IMR-90 (cell line): ENCODE data around the gene PBRM1. TPM values are rescaled to one million over a fixed set of nuclear protein-coding genes. Genes with fewer than 3 reads are reported as not detected.

Experiments
- ATAC-seq: fragments of 200-7000 bp; cut with Tn5 transposase; 2 replicates; pipeline ENCODE4 v1.9.1; 2020; ENCODE audit warnings: low read depth, mild to moderate bottlenecking, moderate library complexity
- BruUV-seq: library from RNA; stranded (reverse); fragments of 400-500 nt; replicated peaks from 2 replicates; lab custom pipeline; 2021; lab: Mats Ljungman, UMichigan
- CTCF ChIA-PET: fragments of 300-600 bp; formaldehyde crosslinking; extraction: SDS; loops from one replicate; lab custom pipeline; 2021; ENCODE audit warnings: antibody characterized with exemption; lab: Yijun Ruan, JAX
- POLR2A ChIA-PET: fragments of 300-600 bp; sonication (Branson Sonifier 250); formaldehyde crosslinking; loops from one replicate; lab custom pipeline; 2022; ENCODE audit warnings: antibody characterized with exemption; ENCODE audit not compliant: unreplicated experiment; lab: Charles Lee
- DNase-seq: peaks from one replicate; pipeline ENCODE4 v3.0.0; 2013
- H2AFZ ChIP-seq: replicated peaks from 2 replicates; pipeline ENCODE3; 2013; ENCODE audit warnings: low read length, mild to moderate bottlenecking; ENCODE audit not compliant: poor library complexity
- H2AK5ac ChIP-seq: 2 replicates; pipeline ENCODE4 v1.6.1; 2013; ENCODE audit warnings: low read depth, low read length, inconsistent platforms
- H2AK9ac ChIP-seq: replicated peaks from 2 replicates; pipeline ENCODE3; 2013; ENCODE audit warnings: mild to moderate bottlenecking, low read depth, low read length, moderate library complexity; ENCODE audit not compliant: poor library complexity
- H2BK120ac ChIP-seq: 2 replicates; pipeline ENCODE4 v1.6.1; 2013; ENCODE audit warnings: low read depth, low read length, inconsistent platforms
- H2BK15ac ChIP-seq: 3 replicates; pipeline ENCODE4 v1.6.1; 2013; ENCODE audit warnings: low read depth, low read length, inconsistent platforms
- H2BK20ac ChIP-seq: 2 replicates; pipeline ENCODE4 v1.6.1; 2013; ENCODE audit warnings: low read depth, mild to moderate bottlenecking, inconsistent platforms, low read length, moderate library complexity
- H2BK5ac ChIP-seq: 2 replicates; pipeline ENCODE4 v1.6.1; 2013; ENCODE audit warnings: mild to moderate bottlenecking, low read depth, low read length, inconsistent platforms; ENCODE audit not compliant: poor library complexity, severe bottlenecking
- H3K14ac ChIP-seq: replicated peaks from 2 replicates; pipeline ENCODE4 v1.6.1; 2013; ENCODE audit warnings: low read depth, low read length, inconsistent platforms
- H3K18ac ChIP-seq: 2 replicates; pipeline ENCODE4 v1.6.1; 2013; ENCODE audit warnings: low read depth, low read length, control low read depth
- H3K23ac ChIP-seq: 2 replicates; pipeline ENCODE4 v1.6.1; 2013; ENCODE audit warnings: low read depth, low read length, inconsistent platforms
- H3K27ac ChIP-seq: 2 replicates; pipeline ENCODE4 v1.5.1; 2013; ENCODE audit warnings: mild to moderate bottlenecking, control low read depth, low read length; ENCODE audit not compliant: insufficient read depth
- H3K27me3 ChIP-seq: 2 replicates; pipeline ENCODE4 v1.6.1; 2013; ENCODE audit warnings: low read length; ENCODE audit not compliant: control insufficient read depth, insufficient read depth
- H3K36me3 ChIP-seq: 2 replicates; pipeline ENCODE4 v1.6.1; 2013; ENCODE audit warnings: low read length, mixed read lengths; ENCODE audit not compliant: control insufficient read depth, insufficient read depth
- H3K4ac ChIP-seq: 2 replicates; pipeline ENCODE4 v1.6.1; 2013; ENCODE audit warnings: low read depth, low read length, inconsistent platforms
- H3K4me1 ChIP-seq: 2 replicates; pipeline ENCODE4 v1.6.1; 2013; ENCODE audit warnings: low read length, mixed read lengths; ENCODE audit not compliant: control insufficient read depth, insufficient read depth
- H3K4me2 ChIP-seq: 2 replicates; pipeline ENCODE4 v1.6.1; 2013; ENCODE audit warnings: low read depth, mild to moderate bottlenecking, control low read depth, low read length, moderate library complexity
- H3K4me3 ChIP-seq: 2 replicates; pipeline ENCODE4 v1.5.1; 2013; ENCODE audit warnings: low read depth, mild to moderate bottlenecking, control low read depth, low read length, moderate library complexity; ENCODE audit not compliant: insufficient read depth
- H3K56ac ChIP-seq: 2 replicates; pipeline ENCODE4 v1.6.1; 2013; ENCODE audit warnings: low read length, inconsistent platforms; ENCODE audit not compliant: insufficient read depth; ENCODE audit errors: extremely low read depth
- H3K79me1 ChIP-seq, 2 experiments: 2 replicates each; pipeline ENCODE4 v1.6.1; 2013; ENCODE audit warnings: low read length in 2 of 2, inconsistent platforms in 1 of 2, low read depth in 1 of 2
- H3K9ac ChIP-seq: 2 replicates; pipeline ENCODE4 v1.6.1; 2013; ENCODE audit warnings: low read depth, low read length, control low read depth
- H3K9me1 ChIP-seq: 2 replicates; pipeline ENCODE4 v1.6.1; 2013; ENCODE audit warnings: low read length, inconsistent platforms; ENCODE audit not compliant: insufficient read depth
- H3K9me3 ChIP-seq: 2 replicates; pipeline ENCODE4 v1.6.1; 2013; ENCODE audit warnings: low read length; ENCODE audit not compliant: control insufficient read depth, insufficient read depth
- H4K20me1 ChIP-seq: 2 replicates; pipeline ENCODE4 v1.6.1; 2013; ENCODE audit warnings: low read length, inconsistent platforms; ENCODE audit not compliant: insufficient read depth
- H4K5ac ChIP-seq: 2 replicates; pipeline ENCODE4 v1.6.1; 2013; ENCODE audit warnings: mild to moderate bottlenecking, low read depth, low read length, control low read depth
- H4K8ac ChIP-seq, 2 experiments: 2 replicates each; pipeline ENCODE4 v1.6.1; 2013; ENCODE audit warnings: low read depth in 2 of 2, low read length in 2 of 2, control low read depth in 1 of 2, inconsistent platforms in 1 of 2
- H4K91ac ChIP-seq: 2 replicates; pipeline ENCODE4 v1.6.1; 2013; ENCODE audit warnings: low read depth, low read length, inconsistent platforms; ENCODE audit not compliant: insufficient read depth
- BHLHE40 ChIP-seq: fragments of 150-350 bp; IDR thresholded peaks from 2 replicates; pipeline ENCODE4 v1.6.1; 2016; ENCODE audit warnings: mild to moderate bottlenecking, low read depth, low read length
- CEBPB ChIP-seq: IDR thresholded peaks from 2 replicates; pipeline ENCODE4 v1.6.1; 2012; ENCODE audit warnings: low read depth, low read length, improper control_type of control experiment
- CHD1 ChIP-seq: IDR thresholded peaks from 2 replicates; pipeline ENCODE4 v1.6.1; 2012; ENCODE audit warnings: low read depth, low read length, improper control_type of control experiment
- CTCF ChIP-seq: conservative IDR thresholded peaks from 2 replicates; pipeline ENCODE4 v1.5.1; 2012; ENCODE audit warnings: mild to moderate bottlenecking, low read depth, low read length, improper control_type of control experiment
- ELK1 ChIP-seq: fragments of 150-350 bp; IDR thresholded peaks from 2 replicates; pipeline ENCODE4 v1.6.1; 2016; ENCODE audit warnings: low read depth, mild to moderate bottlenecking, low read length, moderate library complexity, borderline replicate concordance
- FOS ChIP-seq: fragments of 150-350 bp; IDR thresholded peaks from 2 replicates; pipeline ENCODE4 v1.6.1; 2016; ENCODE audit warnings: low read depth, low read length
- MAFK ChIP-seq: IDR thresholded peaks from 2 replicates; pipeline ENCODE4 v1.6.1; 2012; ENCODE audit warnings: low read depth, low read length, improper control_type of control experiment
- MAZ ChIP-seq: IDR thresholded peaks from 2 replicates; pipeline ENCODE4 v1.6.1; 2012; ENCODE audit warnings: low read depth, mild to moderate bottlenecking, low read length, improper control_type of control experiment, moderate library complexity, borderline replicate concordance
- MXI1 ChIP-seq: IDR thresholded peaks from 2 replicates; pipeline ENCODE4 v1.6.1; 2012; ENCODE audit warnings: low read depth, mild to moderate bottlenecking, low read length, moderate library complexity, borderline replicate concordance
- NFE2L2 ChIP-seq: fragments of 150-350 bp; IDR thresholded peaks from 2 replicates; pipeline ENCODE4 v1.6.1; 2016; ENCODE audit warnings: low read depth, mild to moderate bottlenecking, low read length
- POLR2A ChIP-seq: IDR thresholded peaks from 2 replicates; pipeline ENCODE4 v1.6.1; 2012; ENCODE audit warnings: mild to moderate bottlenecking, low read depth, low read length
- RAD21 ChIP-seq: IDR thresholded peaks from 2 replicates; pipeline ENCODE4 v1.6.1; 2012; ENCODE audit warnings: low read length, improper control_type of control experiment
- RCOR1 ChIP-seq: IDR thresholded peaks from 2 replicates; pipeline ENCODE4 v1.6.1; 2012; ENCODE audit warnings: mild to moderate bottlenecking, low read length, improper control_type of control experiment; ENCODE audit not compliant: insufficient replicate concordance
- RFX5 ChIP-seq: IDR thresholded peaks from 2 replicates; pipeline ENCODE4 v1.8.0; 2012; ENCODE audit warnings: low read depth, mild to moderate bottlenecking, low read length, moderate library complexity
- SMC3 ChIP-seq: fragments of 150-350 bp; IDR thresholded peaks from 2 replicates; pipeline ENCODE4 v1.6.1; 2016; ENCODE audit warnings: low read depth, mild to moderate bottlenecking, antibody characterized with exemption, low read length, moderate library complexity
- WGBS, 2 experiments: methylation state at CpG; one replicate each; pipeline versions ENCODE4 v1.1.5 to v1.1.7; 2013; ENCODE audit warnings: missing lambda C conversion rate in 2 of 2; ENCODE audit not compliant: insufficient read length in 1 of 2; ENCODE audit errors: extremely low coverage in 2 of 2; 5-methylcytosine and 5-hydroxymethylcytosine counted together
- dilution Hi-C: fragments of 300-500 bp; cut with HindIII; formaldehyde crosslinking; loops from one replicate; pipeline ENCODE4 v1.14.3; 2018; ENCODE audit warnings: low sequenced_read_pairs; ENCODE audit not compliant: unreplicated experiment
- in situ Hi-C: fragments of 300-500 bp; cut with MboI; formaldehyde crosslinking; loops from 3 replicates; pipeline ENCODE4 v1.14.3; 2019; ENCODE audit warnings: low sequenced_read_pairs, inconsistent platforms, mixed read lengths
- intact Hi-C: fragments of 100-400 bp; cut with micrococcal nuclease; formaldehyde crosslinking; loops from 2 replicates; pipeline ENCODE4 v1.10.0; 2022
- polyA plus RNA-seq, 3 experiments: library from polyadenylated mRNA; depleted of rRNA; stranded (reverse); fragments of >200 nt; gene quantifications; 2 replicates each; pipeline ENCODE4 v1.2.3, GENCODE V29; 2012; ENCODE audit warnings: low replicate concordance in 1 of 3
- total RNA-seq: library from RNA; depleted of rRNA; stranded (reverse); fragments of >200 nt; gene quantifications from 2 replicates; pipeline ENCODE4 v1.2.3, GENCODE V29; 2012

Gene PBRM1
- total and polyA plus RNA-seq, 2 of the 4 experiments (the other 2 are of a cell fraction): 16.5 to 72.6 TPM

GRCh38 chr3:52535411-52536111 lies 150.2 kb downstream of the PBRM1 start:
- H3K9me3 ChIP-seq: no peaks in the 10 kb centered on the region
- peak overlapping the region; percentile 47 for H2BK5ac ChIP-seq
- dilution Hi-C loops (no loop called here), in situ Hi-C loops (no loop called here), intact Hi-C loops (loop anchor here (2.0 kb wide), 1 partner anchor 63 kb away; no protein-coding TSS in a partner anchor)
- H2AK5ac ChIP-seq: peak overlapping the region; percentile 91
- H3K9me1 ChIP-seq: peaks cover 28% of the 10 kb centered on the region
- peak overlapping the region; percentile 15; the same call in 1 of the 2 replicates for H2BK20ac ChIP-seq
- peaks cover 2% of the 10 kb centered on the region; the same call in 1 of the 2 replicates for H3K36me3 ChIP-seq
- peaks cover 28 to 80% of the 10 kb centered on the region in 2 experiments for H3K79me1 ChIP-seq
- H4K5ac ChIP-seq: peak overlapping the region; percentile 44
- H4K20me1 ChIP-seq: peaks cover 46% of the 10 kb centered on the region
- H3K27me3 ChIP-seq: no peaks in the 10 kb centered on the region
- WGBS, 2 experiments: no CpG with 5 or more reads among the region's 19 CpGs
- H3K4ac ChIP-seq: peak overlapping the region; percentile 89
- peak overlapping the region; percentile 26 for H4K91ac ChIP-seq
- no peak overlapping the region for H2AK9ac ChIP-seq
- peak overlapping the region; percentile 89 to 96; a peak in 3 of 4 replicates for H4K8ac ChIP-seq
- H3K27ac ChIP-seq: no peak overlapping the region
- peaks cover 26% of the 10 kb centered on the region for H3K4me1 ChIP-seq
- H2BK120ac ChIP-seq: no peak overlapping the region; the same call in 1 of the 2 replicates
- ChIA-PET POLR2A (no interaction called here), CTCF (no interaction called here)
- no peak overlapping the region for H3K56ac ChIP-seq
- H3K23ac ChIP-seq: peak overlapping the region; percentile 67
- H2AFZ ChIP-seq: peak overlapping the region; percentile 95
- ATAC-seq (no peak), DNase-seq (no peak)
- H2BK15ac ChIP-seq: no peak overlapping the region; the same call in 2 of the 3 replicates
- no peak overlapping the region for H3K18ac ChIP-seq
- no peak overlapping the region; the same call in 1 of the 2 replicates for H3K9ac ChIP-seq
- H3K14ac ChIP-seq: no peak overlapping the region; the same call in 1 of the 2 replicates
- BruUV-seq: no TSS peak
- no peak overlapping the region for H3K4me3 ChIP-seq
- peak overlapping the region; percentile 88 for H3K4me2 ChIP-seq
- no peak for TF ChIP-seq POLR2A
- TF ChIP-seq CTCF: no peak
- no peak for TF ChIP-seq BHLHE40
- no peak for TF ChIP-seq ELK1
- TF ChIP-seq MXI1: no peak
- TF ChIP-seq CHD1: no peak
- no peak for TF ChIP-seq SMC3
- no peak for TF ChIP-seq FOS
- TF ChIP-seq RFX5: no peak
- TF ChIP-seq RAD21: no peak
- TF ChIP-seq CEBPB: no peak
- no peak for TF ChIP-seq MAFK
- no peak for TF ChIP-seq MAZ
- no peak for TF ChIP-seq RCOR1
- TF ChIP-seq NFE2L2: no peak
